ENCODE data around the gene SCYL3.
A peak's percentile ranks its signal among the peaks of the same experiment; 100 is the strongest.

SCYL3 gene

DNA sequence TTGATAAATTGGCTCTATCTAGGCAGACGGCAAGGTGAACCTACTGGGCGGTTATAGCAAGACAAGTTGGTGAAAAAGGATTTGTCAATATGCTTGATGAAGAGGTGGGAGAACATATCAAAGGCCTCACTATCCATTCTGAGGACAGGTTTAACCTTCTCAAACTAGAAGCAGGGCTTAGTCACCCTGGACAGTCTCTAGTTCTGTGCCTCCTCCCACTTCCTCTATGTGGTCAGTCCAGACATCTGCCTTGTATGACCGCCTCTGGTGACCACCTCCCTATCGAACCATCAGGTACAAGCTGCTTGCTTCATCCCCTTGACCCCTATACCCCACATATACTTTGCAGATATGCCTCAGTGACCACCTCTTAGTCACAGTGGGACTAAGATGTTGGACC, 2.3 kb upstream of the SCYL3 start:
- H3K4me1 ChIP-seq (ENCODE audit: control insufficient read depth, low read depth, low read length) = peaks cover 19% of the 10 kb centered on the region
- H3K27me3 ChIP-seq (ENCODE audit: control insufficient read depth, insufficient read depth, low read length) = no peaks in the 10 kb centered on the region
- no peaks in the 10 kb centered on the region for H3K36me3 ChIP-seq (ENCODE audit: control insufficient read depth, low read depth, low read length)
- no peak overlapping the region for H3K27ac ChIP-seq (ENCODE audit: low read length)
- H3K9ac ChIP-seq (ENCODE audit: low read length) = no peak overlapping the region
- H3K9me3 ChIP-seq (ENCODE audit: control insufficient read depth, low read depth, low read length) = no peaks in the 10 kb centered on the region
- no peak overlapping the region for H3K4me3 ChIP-seq (ENCODE audit: low read length)

DNA sequence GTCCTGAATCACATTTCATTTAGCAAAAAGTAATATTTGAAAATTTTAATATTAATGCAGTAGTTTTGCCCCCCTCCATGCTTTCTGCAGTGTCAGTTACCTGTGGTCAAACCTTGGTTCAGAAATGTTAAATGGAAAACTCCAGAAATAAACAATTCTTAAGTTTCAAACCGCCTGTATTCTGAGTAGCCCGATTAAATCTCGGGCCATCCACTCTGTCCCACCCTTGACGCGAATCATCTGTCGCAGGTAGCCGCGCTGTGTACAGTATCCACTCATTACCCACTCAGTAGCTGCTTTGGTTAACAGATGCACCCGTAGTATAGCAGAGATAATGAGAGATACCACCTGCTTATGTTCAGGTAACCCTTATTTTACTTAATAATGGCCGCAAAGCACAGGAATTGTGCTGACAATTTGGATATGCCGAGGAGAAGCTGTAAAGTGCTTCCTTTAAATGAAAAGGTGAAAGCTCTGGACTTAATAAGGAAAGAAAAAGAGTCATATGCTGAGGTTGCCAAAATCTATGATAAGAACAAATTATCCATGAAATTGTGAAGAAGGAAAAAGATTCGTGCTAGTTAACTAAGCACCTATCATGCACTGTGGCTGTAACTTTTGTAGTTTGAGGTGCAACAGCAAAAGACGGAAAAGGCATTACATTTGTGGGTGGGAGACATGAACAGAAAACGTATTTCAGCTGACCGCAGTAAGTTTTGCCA, 889 bp upstream of the SCYL3 start:
- H3K9ac ChIP-seq (ENCODE audit: low read length) = peak overlapping the region; percentile 79
- H3K36me3 ChIP-seq (ENCODE audit: control insufficient read depth, low read depth, low read length) = no peaks in the 10 kb centered on the region
- peak overlapping the region; percentile 94 for H3K4me3 ChIP-seq (ENCODE audit: low read length)
- H3K9me3 ChIP-seq (ENCODE audit: control insufficient read depth, low read depth, low read length) = no peaks in the 10 kb centered on the region
- H3K27ac ChIP-seq (ENCODE audit: low read length) = peak overlapping the region; percentile 38
- H3K4me1 ChIP-seq (ENCODE audit: control insufficient read depth, low read depth, low read length) = peaks cover 25% of the 10 kb centered on the region
- no peaks in the 10 kb centered on the region for H3K27me3 ChIP-seq (ENCODE audit: control insufficient read depth, insufficient read depth, low read length)

DNA sequence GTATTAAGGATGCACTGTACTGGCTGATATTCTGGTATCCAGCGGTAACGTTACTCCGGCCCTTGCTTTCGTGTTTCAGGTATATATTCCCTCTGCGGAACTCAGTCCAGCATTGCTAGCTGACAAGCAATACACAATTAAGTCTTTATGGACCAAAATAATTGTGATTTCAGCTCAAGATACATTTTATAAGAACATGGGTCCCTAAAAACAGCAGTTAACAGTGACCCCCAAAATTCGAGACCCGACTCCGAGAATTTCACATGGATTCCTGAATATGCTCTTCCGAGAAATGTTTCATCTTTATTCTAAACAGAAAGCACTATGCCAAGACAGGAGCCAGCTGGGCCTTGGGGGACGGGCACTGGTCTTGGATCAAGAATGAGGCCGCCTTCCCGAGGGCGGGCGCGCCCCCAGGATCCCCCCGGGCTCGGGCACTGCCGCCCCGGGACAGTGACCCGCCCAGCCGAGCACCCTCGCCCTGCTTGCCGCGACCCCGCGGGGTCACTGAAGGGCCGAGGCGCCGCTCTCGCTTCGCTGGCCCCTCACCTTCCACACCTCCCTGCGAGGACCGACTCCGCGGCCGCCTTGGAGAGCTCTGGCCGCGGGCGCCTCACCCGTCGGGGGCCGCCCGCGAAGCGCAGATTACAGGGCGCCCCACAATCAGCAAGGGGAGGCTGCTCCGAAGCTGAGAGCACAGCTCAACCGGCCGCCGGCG, 610 bp downstream of the SCYL3 start:
- H3K36me3 ChIP-seq (ENCODE audit: control insufficient read depth, low read depth, low read length) = peaks cover 3% of the 10 kb centered on the region
- H3K27me3 ChIP-seq (ENCODE audit: control insufficient read depth, insufficient read depth, low read length) = no peaks in the 10 kb centered on the region
- no peak overlapping the region for H3K27ac ChIP-seq (ENCODE audit: low read length)
- peak overlapping the region; percentile 79 for H3K9ac ChIP-seq (ENCODE audit: low read length)
- H3K4me1 ChIP-seq (ENCODE audit: control insufficient read depth, low read depth, low read length) = peaks cover 25% of the 10 kb centered on the region
- H3K4me3 ChIP-seq (ENCODE audit: low read length) = peak overlapping the region; percentile 94
- H3K9me3 ChIP-seq (ENCODE audit: control insufficient read depth, low read depth, low read length) = no peaks in the 10 kb centered on the region

DNA sequence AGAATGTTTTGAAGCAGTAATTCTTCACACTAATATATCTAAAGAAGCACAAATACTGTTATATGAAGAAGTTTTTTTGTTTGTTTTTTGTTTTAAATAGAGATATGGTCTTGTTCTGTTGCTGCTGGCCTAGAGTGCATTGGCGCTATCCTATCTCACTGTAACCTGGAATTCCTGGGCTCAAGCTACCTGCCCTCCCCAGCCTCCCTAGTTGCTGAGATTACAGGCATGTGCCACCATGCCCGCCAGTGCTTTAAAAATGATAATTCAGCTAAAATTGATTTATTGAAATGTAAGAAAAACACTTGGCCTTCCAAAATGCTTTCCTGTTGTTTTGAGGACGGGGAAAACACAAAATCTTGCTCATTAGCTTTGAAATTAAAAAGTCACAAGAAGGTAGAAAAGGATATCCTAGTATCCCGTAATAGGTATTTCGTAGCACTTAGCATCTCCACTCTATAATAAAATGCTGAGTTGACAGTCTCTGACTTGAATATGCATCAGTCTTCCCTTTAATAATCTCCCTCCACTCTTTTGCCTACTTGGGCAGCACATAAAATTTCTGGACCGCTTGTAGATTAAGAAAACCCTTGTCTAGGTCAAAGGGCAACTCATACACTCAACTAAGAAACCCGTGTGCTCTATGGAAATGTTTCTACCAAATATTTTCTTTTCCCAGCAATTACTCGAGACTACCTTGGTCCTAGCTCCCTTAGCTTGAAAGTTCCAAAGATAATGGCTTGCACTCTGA, 1.3 kb downstream of the SCYL3 start:
- H3K4me3 ChIP-seq (ENCODE audit: low read length) = peak overlapping the region; percentile 94
- H3K27me3 ChIP-seq (ENCODE audit: control insufficient read depth, insufficient read depth, low read length) = no peaks in the 10 kb centered on the region
- no peak overlapping the region for H3K27ac ChIP-seq (ENCODE audit: low read length)
- peaks cover 6% of the 10 kb centered on the region for H3K36me3 ChIP-seq (ENCODE audit: control insufficient read depth, low read depth, low read length)
- H3K4me1 ChIP-seq (ENCODE audit: control insufficient read depth, low read depth, low read length) = peaks cover 25% of the 10 kb centered on the region
- no peaks in the 10 kb centered on the region for H3K9me3 ChIP-seq (ENCODE audit: control insufficient read depth, low read depth, low read length)
- peak overlapping the region; percentile 79 for H3K9ac ChIP-seq (ENCODE audit: low read length)

DNA sequence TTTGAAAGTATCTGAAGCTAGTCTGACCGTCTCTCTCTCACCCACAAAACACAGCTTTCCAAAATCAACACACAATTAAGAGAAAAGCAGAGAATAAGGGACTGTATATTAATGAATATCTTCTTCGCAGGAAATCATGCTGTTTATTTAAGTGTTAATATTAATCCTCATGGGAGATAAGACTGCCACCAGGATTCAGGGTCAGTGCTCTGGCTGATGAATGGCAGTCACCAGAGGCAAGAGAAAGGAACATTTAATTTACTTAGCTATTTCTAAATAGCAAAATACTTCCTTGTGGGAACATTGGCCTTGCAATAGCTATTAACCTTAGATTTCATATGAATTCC, 2.2 kb downstream of the SCYL3 start:
- Histone ChIP-seq H3K27me3 (ENCODE audit: control insufficient read depth, insufficient read depth, low read length) (no peaks in the 10 kb centered on the region), H3K4me3 (ENCODE audit: low read length) (no peak overlapping the region), H3K36me3 (ENCODE audit: control insufficient read depth, low read depth, low read length) (peaks cover 11% of the 10 kb centered on the region), H3K9me3 (ENCODE audit: control insufficient read depth, low read depth, low read length) (no peaks in the 10 kb centered on the region), H3K4me1 (ENCODE audit: control insufficient read depth, low read depth, low read length) (peaks cover 25% of the 10 kb centered on the region), H3K9ac (ENCODE audit: low read length) (no peak overlapping the region), H3K27ac (ENCODE audit: low read length) (no peak overlapping the region)

DNA sequence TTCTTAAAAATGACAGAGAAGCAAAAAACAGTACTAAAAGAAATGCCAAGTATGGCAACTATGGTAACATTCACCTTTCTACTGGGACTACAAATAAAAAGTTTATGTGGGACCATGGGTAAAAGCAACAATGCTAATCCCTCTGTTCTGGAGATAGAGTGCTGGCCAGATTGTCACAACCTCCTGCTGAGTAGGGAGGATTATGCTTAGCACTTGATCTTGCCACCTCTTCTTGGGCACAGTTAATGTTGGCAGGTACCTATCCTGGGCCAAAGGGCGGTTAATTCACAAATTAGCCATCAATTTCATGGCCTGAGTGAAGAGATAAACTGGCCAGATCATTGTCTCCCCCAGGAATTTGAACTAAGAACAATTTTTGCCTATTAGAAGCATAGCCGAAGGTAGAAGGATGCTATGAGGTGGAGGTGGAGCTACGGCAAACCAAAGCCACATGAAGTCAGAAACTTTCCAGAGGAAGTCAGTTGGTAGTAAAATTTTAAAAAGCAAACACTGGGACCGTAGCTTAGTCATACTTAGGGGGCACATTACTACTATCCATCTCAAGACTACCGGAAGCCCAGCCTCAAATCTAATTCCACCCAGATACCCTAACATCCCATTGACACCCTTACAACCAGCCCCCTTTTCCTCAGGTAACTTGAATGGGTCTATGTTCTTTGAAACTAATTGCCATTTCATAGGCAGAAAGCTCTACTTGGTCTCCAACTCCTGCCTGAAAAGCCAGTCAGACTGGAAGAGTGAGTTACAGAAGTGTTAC, 2.7 kb downstream of the SCYL3 start:
- H3K9me3 ChIP-seq (ENCODE audit: control insufficient read depth, low read depth, low read length) = no peaks in the 10 kb centered on the region
- H3K27me3 ChIP-seq (ENCODE audit: control insufficient read depth, insufficient read depth, low read length) = no peaks in the 10 kb centered on the region
- H3K4me3 ChIP-seq (ENCODE audit: low read length) = no peak overlapping the region
- H3K36me3 ChIP-seq (ENCODE audit: control insufficient read depth, low read depth, low read length) = peaks cover 11% of the 10 kb centered on the region
- no peak overlapping the region for H3K27ac ChIP-seq (ENCODE audit: low read length)
- peaks cover 23% of the 10 kb centered on the region for H3K4me1 ChIP-seq (ENCODE audit: control insufficient read depth, low read depth, low read length)
- no peak overlapping the region for H3K9ac ChIP-seq (ENCODE audit: low read length)

DNA sequence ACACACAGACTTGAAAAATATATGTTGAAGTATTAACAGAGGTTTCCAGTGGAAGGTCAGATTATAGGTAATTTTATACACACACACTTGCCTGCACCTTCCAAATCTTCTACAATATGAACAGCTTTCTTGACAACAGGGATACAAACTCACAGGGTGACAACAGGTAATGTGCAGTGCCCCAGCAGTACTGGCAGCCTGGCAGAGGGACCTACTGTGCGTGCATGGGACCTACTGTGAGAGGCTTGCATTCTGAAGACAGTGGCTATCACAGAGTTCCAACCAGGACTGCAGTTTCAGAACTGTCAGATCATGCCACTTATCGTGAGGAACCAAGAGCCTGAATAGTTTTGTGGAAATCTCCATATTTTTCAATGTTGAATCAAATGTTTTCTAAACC, 3.8 kb downstream of the SCYL3 start:
- Histone ChIP-seq H3K27me3 (ENCODE audit: control insufficient read depth, insufficient read depth, low read length) (no peaks in the 10 kb centered on the region), H3K4me3 (ENCODE audit: low read length) (no peak overlapping the region), H3K9ac (ENCODE audit: low read length) (no peak overlapping the region), H3K9me3 (ENCODE audit: control insufficient read depth, low read depth, low read length) (no peaks in the 10 kb centered on the region), H3K27ac (ENCODE audit: low read length) (no peak overlapping the region), H3K4me1 (ENCODE audit: control insufficient read depth, low read depth, low read length) (peaks cover 19% of the 10 kb centered on the region), H3K36me3 (ENCODE audit: control insufficient read depth, low read depth, low read length) (peaks cover 11% of the 10 kb centered on the region)

DNA sequence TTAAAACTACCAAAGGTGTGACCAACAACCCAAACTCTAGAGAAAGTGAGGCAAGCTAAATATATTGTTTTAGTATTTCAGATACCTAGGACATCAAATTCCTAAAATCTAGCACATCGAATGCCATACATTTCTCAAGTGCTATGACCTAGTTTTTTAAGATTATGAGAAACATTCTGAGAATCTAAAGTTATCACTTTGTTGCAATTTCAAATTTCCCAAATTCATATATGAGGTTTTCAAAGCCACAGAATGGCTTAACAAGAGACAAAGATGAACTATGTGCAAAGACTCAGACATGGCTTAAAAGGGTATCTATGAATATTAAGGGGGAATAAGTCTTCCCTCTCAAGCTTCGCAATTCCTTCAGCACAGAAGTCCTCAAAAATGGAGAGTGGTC, 6.8 kb downstream of the SCYL3 start:
- no peaks in the 10 kb centered on the region for H3K27me3 ChIP-seq (ENCODE audit: control insufficient read depth, insufficient read depth, low read length)
- H3K9me3 ChIP-seq (ENCODE audit: control insufficient read depth, low read depth, low read length) = no peaks in the 10 kb centered on the region
- H3K9ac ChIP-seq (ENCODE audit: low read length) = no peak overlapping the region
- peaks cover 9% of the 10 kb centered on the region for H3K4me1 ChIP-seq (ENCODE audit: control insufficient read depth, low read depth, low read length)
- no peak overlapping the region for H3K27ac ChIP-seq (ENCODE audit: low read length)
- H3K36me3 ChIP-seq (ENCODE audit: control insufficient read depth, low read depth, low read length) = peaks cover 11% of the 10 kb centered on the region
- no peak overlapping the region for H3K4me3 ChIP-seq (ENCODE audit: low read length)

DNA sequence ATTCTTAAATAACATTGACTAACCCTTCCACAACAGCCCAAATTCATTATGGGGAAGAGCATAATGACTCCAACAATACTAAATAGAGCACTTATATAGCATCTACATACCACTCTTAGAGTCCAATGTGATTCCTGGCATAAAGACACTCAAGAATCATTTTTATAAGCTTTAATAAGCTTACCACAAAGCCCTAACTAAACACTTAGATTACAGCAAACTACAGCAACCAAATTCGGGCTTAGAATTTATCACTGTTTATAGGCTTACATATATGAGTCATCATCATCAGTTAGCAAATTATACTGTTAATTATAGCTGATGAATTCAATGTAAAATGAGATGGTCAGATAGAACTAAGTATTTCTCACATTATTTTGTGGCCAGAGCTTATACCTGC, 7.3 kb downstream of the SCYL3 start:
- no peaks in the 10 kb centered on the region for H3K27me3 ChIP-seq (ENCODE audit: control insufficient read depth, insufficient read depth, low read length)
- H3K4me1 ChIP-seq (ENCODE audit: control insufficient read depth, low read depth, low read length) = peaks cover 9% of the 10 kb centered on the region
- no peak overlapping the region for H3K4me3 ChIP-seq (ENCODE audit: low read length)
- no peaks in the 10 kb centered on the region for H3K9me3 ChIP-seq (ENCODE audit: control insufficient read depth, low read depth, low read length)
- H3K27ac ChIP-seq (ENCODE audit: low read length) = no peak overlapping the region
- H3K9ac ChIP-seq (ENCODE audit: low read length) = no peak overlapping the region
- H3K36me3 ChIP-seq (ENCODE audit: control insufficient read depth, low read depth, low read length) = peaks cover 11% of the 10 kb centered on the region

DNA sequence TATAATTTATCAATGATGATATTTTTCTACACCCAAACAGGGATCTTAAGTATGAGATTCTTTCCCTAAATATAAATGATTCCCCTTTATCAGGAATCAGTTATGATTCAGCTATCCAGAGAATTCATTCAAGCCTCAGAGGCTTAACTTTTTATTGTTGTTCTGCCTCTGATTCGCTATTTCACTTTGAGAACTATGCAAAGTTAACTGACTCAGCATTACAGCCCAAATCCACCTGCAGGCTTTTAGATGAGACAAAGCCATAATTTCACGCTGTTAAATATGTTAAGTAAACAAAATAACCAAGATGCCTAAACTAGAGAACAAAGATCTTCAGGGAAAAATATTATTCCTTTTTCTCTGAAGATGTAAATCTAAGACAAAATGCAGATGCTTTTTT, 8.5 kb downstream of the SCYL3 start:
- Histone ChIP-seq H3K4me1 (ENCODE audit: control insufficient read depth, low read depth, low read length) (no peaks in the 10 kb centered on the region), H3K36me3 (ENCODE audit: control insufficient read depth, low read depth, low read length) (peaks cover 11% of the 10 kb centered on the region), H3K9ac (ENCODE audit: low read length) (no peak overlapping the region)

DNA sequence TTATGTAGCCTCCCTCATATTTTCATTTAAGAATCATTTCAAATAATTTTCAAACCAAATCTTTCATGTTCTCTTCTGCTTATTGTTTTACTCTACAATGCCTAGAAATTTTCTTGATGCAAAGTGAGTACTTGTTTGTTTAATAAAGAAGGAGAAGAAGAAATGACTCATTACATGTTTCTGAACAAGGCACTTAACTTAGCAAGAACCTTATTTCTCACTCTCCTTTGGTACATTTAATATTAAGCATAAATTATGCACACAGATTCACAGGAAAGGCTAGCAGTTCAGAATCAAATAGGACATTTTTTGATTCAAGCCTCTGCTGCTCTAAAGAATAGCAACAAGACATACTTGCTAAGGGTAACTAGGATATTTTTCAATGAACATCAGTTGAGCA, 9.1 kb downstream of the SCYL3 start:
- no peak overlapping the region for H3K9ac ChIP-seq (ENCODE audit: low read length)

More for the DNA sequence above, 8.5 kb downstream of the SCYL3 start:
- H3K27ac ChIP-seq (ENCODE audit: low read length) = no peak overlapping the region
- no peak overlapping the region for H3K4me3 ChIP-seq (ENCODE audit: low read length)
- no peaks in the 10 kb centered on the region for H3K27me3 ChIP-seq (ENCODE audit: control insufficient read depth, insufficient read depth, low read length)
- no peaks in the 10 kb centered on the region for H3K9me3 ChIP-seq (ENCODE audit: control insufficient read depth, low read depth, low read length)

More for the DNA sequence above, 9.1 kb downstream of the SCYL3 start:
- Histone ChIP-seq H3K4me3 (ENCODE audit: low read length) (no peak overlapping the region), H3K27ac (ENCODE audit: low read length) (no peak overlapping the region), H3K36me3 (ENCODE audit: control insufficient read depth, low read depth, low read length) (peaks cover 11% of the 10 kb centered on the region), H3K9me3 (ENCODE audit: control insufficient read depth, low read depth, low read length) (no peaks in the 10 kb centered on the region), H3K4me1 (ENCODE audit: control insufficient read depth, low read depth, low read length) (no peaks in the 10 kb centered on the region), H3K27me3 (ENCODE audit: control insufficient read depth, insufficient read depth, low read length) (no peaks in the 10 kb centered on the region)
